Measurements from ENCODE around the gene TAF5L. TPM values are rescaled to one million over a fixed set of nuclear protein-coding genes. Genes with fewer than 3 reads are reported as not detected.

TAF5L gene
- total and polyA plus RNA-seq, 10 donors: 7.0 to 24.7 (median 17.8) TPM

GRCh38 chr1:229637746-229638145 is 11.8 kb upstream of the TAF5L start:
- intact Hi-C loops (cut with DNase I; ENCODE audit: low total_unique reads): no loop called here
- DNase-seq: no peak
- Histone ChIP-seq H3K4me1 (peaks cover 0 to 3% (median 0%) of the 10 kb centered on the region in 6 donors), H3K27me3 (replicated peaks in 1 of 7) (no peaks in the 10 kb centered on the region), H3K36me3 (peaks cover 0 to 89% (median 54%) of the 10 kb centered on the region in 6 donors), H3K27ac (no peak overlapping the region), H3K4me3 (no peak overlapping the region), H3K9me3 (no peaks in the 10 kb centered on the region)
- WGBS, 5 donors: 95 to 100% (median 96%) methylated on average over 11 to 12 of the region's 12 CpGs
- TF ChIP-seq POLR2AphosphoS5 (IDR thresholded peaks at IDR 0.05): no peak
- TF ChIP-seq POLR2A (IDR thresholded peaks at IDR 0.05): no peak
- TF ChIP-seq CTCF (IDR thresholded peaks at IDR 0.05 in 8 of 11, conservative IDR thresholded peaks at IDR 0.05 in 3 of 11): no peak

- DNase-seq: no peak
- intact Hi-C loops (cut with DNase I; ENCODE audit: low total_unique reads): no loop called here
- Histone ChIP-seq H3K4me3 (no peak overlapping the region), H3K36me3 (peaks cover 0 to 88% (median 54%) of the 10 kb centered on the region in 6 donors), H3K27me3 (replicated peaks in 1 of 7) (no peaks in the 10 kb centered on the region), H3K27ac (no peak overlapping the region), H3K9me3 (no peaks in the 10 kb centered on the region), H3K4me1 (peaks cover 0 to 3% (median 0%) of the 10 kb centered on the region in 6 donors)
- WGBS, 5 donors: 93 to 100% (median 95%) methylated on average over 3 to 9 of the region's 9 CpGs
- TF ChIP-seq POLR2AphosphoS5 (IDR thresholded peaks at IDR 0.05): no peak
- TF ChIP-seq CTCF (IDR thresholded peaks at IDR 0.05 in 8 of 11, conservative IDR thresholded peaks at IDR 0.05 in 3 of 11): no peak
Measured at GRCh38 chr1:229636042-229636441, 10.1 kb upstream of the TAF5L start.

GRCh38 chr1:229631966-229632365 is 6.0 kb upstream of the TAF5L start:
- H3K4me1 ChIP-seq: peaks cover 5 to 21% (median 8%) of the 10 kb centered on the region in 6 donors
- TF ChIP-seq POLR2A (IDR thresholded peaks at IDR 0.05): no peak
- no peak for TF ChIP-seq POLR2AphosphoS5 (IDR thresholded peaks at IDR 0.05)
- TF ChIP-seq CTCF (IDR thresholded peaks at IDR 0.05 in 8 of 11, conservative IDR thresholded peaks at IDR 0.05 in 3 of 11): no peak
- intact Hi-C loops (cut with DNase I; ENCODE audit: low total_unique reads): no loop called here
- DNase-seq: no peak
- WGBS, 5 donors: 91 to 98% (median 97%) methylated on average over 6 of the region's 6 CpGs
- H3K27me3 ChIP-seq (replicated peaks in 1 of 7): no peaks in the 10 kb centered on the region
- no peak overlapping the region for H3K27ac ChIP-seq
- no peaks in the 10 kb centered on the region for H3K9me3 ChIP-seq
- peaks cover 0 to 66% (median 32%) of the 10 kb centered on the region in 6 donors for H3K36me3 ChIP-seq
- no peak overlapping the region for H3K4me3 ChIP-seq

GRCh38 chr1:229631148-229631547 is 5.2 kb upstream of the TAF5L start:
- H3K27me3 ChIP-seq (replicated peaks in 1 of 7): no peaks in the 10 kb centered on the region
- H3K4me3 ChIP-seq: no peak overlapping the region
- H3K9me3 ChIP-seq: no peaks in the 10 kb centered on the region
- H3K36me3 ChIP-seq: peaks cover 0 to 58% (median 24%) of the 10 kb centered on the region in 6 donors
- no peak for DNase-seq
- TF ChIP-seq POLR2A (IDR thresholded peaks at IDR 0.05): no peak
- TF ChIP-seq CTCF (IDR thresholded peaks at IDR 0.05 in 8 of 11, conservative IDR thresholded peaks at IDR 0.05 in 3 of 11): no peak
- no peak for TF ChIP-seq POLR2AphosphoS5 (IDR thresholded peaks at IDR 0.05)
- WGBS, 5 donors: 77 to 89% (median 83%) methylated on average over 3 of the region's 3 CpGs
- intact Hi-C loops (cut with DNase I; ENCODE audit: low total_unique reads): no loop called here
- no peak overlapping the region for H3K27ac ChIP-seq
- H3K4me1 ChIP-seq: peaks cover 10 to 29% (median 15%) of the 10 kb centered on the region in 6 donors

Measured in spleen (tissue), 11 donors.